ENCODE data around the gene COL8A2. TPM values are rescaled to one million over a fixed set of nuclear protein-coding genes. Genes with fewer than 3 reads are reported as not detected.

The COL8A2 gene
- total and polyA plus RNA-seq, 2 donors (not counting 3 experiments of a cell fraction or from before 2014, with no cell fraction given) = 1.2 to 1.3 TPM

GRCh38 chr1:36080236-36080635, 44.8 kb downstream of the COL8A2 start:
- BruUV-seq (replicated peaks) = no TSS peak
- Histone ChIP-seq H3K9ac (replicated peaks; ENCODE audit: extremely low read depth, insufficient read depth, low read length) (no peak overlapping the region), H2AFZ (ENCODE audit: low read depth, low read length) (no peak overlapping the region), H3K4me1 (ENCODE audit: control insufficient read depth, extremely low read depth, insufficient read depth, low read length) (no peaks in the 10 kb centered on the region), H3K36me3 (ENCODE audit: control insufficient read depth in 2 of 2, extremely low read depth in 1 of 2, insufficient read depth in 2 of 2, low read length in 2 of 2) (no peaks in the 10 kb centered on the region), H3K79me2 (ENCODE audit: control insufficient read depth, insufficient read depth, low read length) (no peaks in the 10 kb centered on the region), H3K4me2 (ENCODE audit: insufficient read depth, low read length) (no peak overlapping the region), H3K9me3 (replicated peaks; ENCODE audit: control insufficient read depth, insufficient read depth, low read length) (no peaks in the 10 kb centered on the region), H3K27ac (ENCODE audit: insufficient read depth, low read depth, low read length) (no peak overlapping the region), H3K4me3 (replicated peaks in 1 of 3; ENCODE audit: insufficient read depth in 1 of 3, low read depth in 1 of 3, low read length in 3 of 3) (no peak overlapping the region), H3K9me1 (replicated peaks; ENCODE audit: control insufficient read depth, extremely low read depth, insufficient read depth, low read length) (no peaks in the 10 kb centered on the region), H3K27me3 (ENCODE audit: control insufficient read depth in 2 of 2, insufficient read depth in 2 of 2, low read length in 2 of 2) (no peaks in the 10 kb centered on the region), H4K20me1 (replicated peaks; ENCODE audit: control insufficient read depth, extremely low read depth, insufficient read depth, low read length) (no peaks in the 10 kb centered on the region)
- dilution Hi-C loops (cut with MboI; ENCODE audit: extremely low pct_ligation_motif_present, low sequenced_read_pairs) = no loop called here
- TF ChIP-seq GATA2 (IDR thresholded peaks at IDR 0.05; ENCODE audit: insufficient read depth, insufficient read length, low read depth, low read length) (no peak), JUN (IDR thresholded peaks at IDR 0.05; ENCODE audit: borderline replicate concordance, insufficient read depth, insufficient read length, low read depth) (no peak), POLR2AphosphoS5 (IDR thresholded peaks at IDR 0.05; ENCODE audit: insufficient read depth, low read depth, low read length) (no peak), POLR2A (IDR thresholded peaks at IDR 0.05; ENCODE audit: low read depth, low read length) (no peak), EZH2 (IDR thresholded peaks at IDR 0.05; ENCODE audit: borderline replicate concordance, low read depth, low read length, severe bottlenecking) (no peak), MYC (IDR thresholded peaks at IDR 0.05; ENCODE audit: low read depth, low read length) (no peak), FOS (IDR thresholded peaks at IDR 0.05; ENCODE audit: borderline replicate concordance, insufficient read depth, low read length) (no peak)
- TF ChIP-seq, protein P1, sequence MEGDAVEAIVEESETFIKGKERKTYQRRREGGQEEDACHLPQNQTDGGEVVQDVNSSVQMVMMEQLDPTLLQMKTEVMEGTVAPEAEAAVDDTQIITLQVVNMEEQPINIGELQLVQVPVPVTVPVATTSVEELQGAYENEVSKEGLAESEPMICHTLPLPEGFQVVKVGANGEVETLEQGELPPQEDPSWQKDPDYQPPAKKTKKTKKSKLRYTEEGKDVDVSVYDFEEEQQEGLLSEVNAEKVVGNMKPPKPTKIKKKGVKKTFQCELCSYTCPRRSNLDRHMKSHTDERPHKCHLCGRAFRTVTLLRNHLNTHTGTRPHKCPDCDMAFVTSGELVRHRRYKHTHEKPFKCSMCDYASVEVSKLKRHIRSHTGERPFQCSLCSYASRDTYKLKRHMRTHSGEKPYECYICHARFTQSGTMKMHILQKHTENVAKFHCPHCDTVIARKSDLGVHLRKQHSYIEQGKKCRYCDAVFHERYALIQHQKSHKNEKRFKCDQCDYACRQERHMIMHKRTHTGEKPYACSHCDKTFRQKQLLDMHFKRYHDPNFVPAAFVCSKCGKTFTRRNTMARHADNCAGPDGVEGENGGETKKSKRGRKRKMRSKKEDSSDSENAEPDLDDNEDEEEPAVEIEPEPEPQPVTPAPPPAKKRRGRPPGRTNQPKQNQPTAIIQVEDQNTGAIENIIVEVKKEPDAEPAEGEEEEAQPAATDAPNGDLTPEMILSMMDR (IDR thresholded peaks at IDR 0.05; ENCODE audit: extremely low read depth in 1 of 2, insufficient read depth in 1 of 2, low read depth in 1 of 2, low read length in 2 of 2) = no peak
- TF ChIP-seq, protein P2, sequence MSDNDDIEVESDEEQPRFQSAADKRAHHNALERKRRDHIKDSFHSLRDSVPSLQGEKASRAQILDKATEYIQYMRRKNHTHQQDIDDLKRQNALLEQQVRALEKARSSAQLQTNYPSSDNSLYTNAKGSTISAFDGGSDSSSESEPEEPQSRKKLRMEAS (IDR thresholded peaks at IDR 0.05; ENCODE audit: insufficient read depth, insufficient read length) = no peak
- intact Hi-C loops (cut with micrococcal nuclease) = no loop called here
- no peak for FAIRE-seq
- DNase-seq (ENCODE audit: low read depth, low spot score) = no peak
- ChIA-PET CTCF (interaction anchor here (0.9 to 1.0 kb wide), 2 partner anchors 69 to 197 kb away, joined by 3 read pairs; partner anchors contain the start of genes AGO1 and TRAPPC3), POLR2A (no interaction called here)

Data from endothelial cell of umbilical vein (primary cell).